Measurements from ENCODE around the gene ADO. TPM values are rescaled to one million over a fixed set of nuclear protein-coding genes. Genes with fewer than 3 reads are reported as not detected.

ADO gene
- total RNA-seq, 4 donors from 2014 or later, result 13.4 to 21.2 (median 17.0) TPM

Other genes starting within 250 kb of the ADO start
- 1 to 10 TPM in 1 of 4 donors, under 1 TPM in 2, not detected in 1; 0.38 to 5.6 (median 0.98) TPM for gene EGR2, start 11.6 kb downstream of the ADO start, total RNA-seq